CD4-positive, alpha-beta T cell treated with Interleukin-17A for 4 hours (primary cell): ENCODE data around the gene OR2W1.

ENCODE experiments used
- DNase-seq: peaks from one replicate; pipeline ENCODE4 v3.0.0-alpha.2; 2020; ENCODE audit warnings: mixed read lengths

The OR2W1 gene, protein sequence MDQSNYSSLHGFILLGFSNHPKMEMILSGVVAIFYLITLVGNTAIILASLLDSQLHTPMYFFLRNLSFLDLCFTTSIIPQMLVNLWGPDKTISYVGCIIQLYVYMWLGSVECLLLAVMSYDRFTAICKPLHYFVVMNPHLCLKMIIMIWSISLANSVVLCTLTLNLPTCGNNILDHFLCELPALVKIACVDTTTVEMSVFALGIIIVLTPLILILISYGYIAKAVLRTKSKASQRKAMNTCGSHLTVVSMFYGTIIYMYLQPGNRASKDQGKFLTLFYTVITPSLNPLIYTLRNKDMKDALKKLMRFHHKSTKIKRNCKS

DNA sequence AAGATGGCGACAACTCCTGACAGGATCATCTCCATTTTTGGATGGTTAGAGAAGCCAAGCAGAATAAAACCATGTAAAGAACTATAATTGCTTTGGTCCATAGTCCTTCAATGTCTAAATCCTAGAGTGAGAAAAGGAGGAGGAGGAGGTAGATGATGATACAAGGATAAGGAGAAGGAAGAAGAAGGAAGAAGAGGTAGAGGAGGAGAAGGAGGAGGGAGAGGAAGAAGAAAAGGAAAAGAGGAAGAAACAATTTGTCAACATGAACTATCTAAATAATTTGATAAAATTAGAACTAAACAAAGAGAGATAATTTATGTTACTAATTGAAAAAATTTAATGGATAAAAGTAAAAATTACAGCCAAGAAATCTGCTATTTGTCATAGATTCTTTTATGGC is at the start of gene OR2W1:
TSS of gene OR2W1 (minus strand) at position 101 of the 400 bp plus-strand sequence. CDS start at position 101, 0 bp downstream.
- no peak for DNase-seq

GRCh38 chr6:29092957-29093356 is 48.0 kb upstream of the OR2W1 start:
- no peak for DNase-seq

DNA sequence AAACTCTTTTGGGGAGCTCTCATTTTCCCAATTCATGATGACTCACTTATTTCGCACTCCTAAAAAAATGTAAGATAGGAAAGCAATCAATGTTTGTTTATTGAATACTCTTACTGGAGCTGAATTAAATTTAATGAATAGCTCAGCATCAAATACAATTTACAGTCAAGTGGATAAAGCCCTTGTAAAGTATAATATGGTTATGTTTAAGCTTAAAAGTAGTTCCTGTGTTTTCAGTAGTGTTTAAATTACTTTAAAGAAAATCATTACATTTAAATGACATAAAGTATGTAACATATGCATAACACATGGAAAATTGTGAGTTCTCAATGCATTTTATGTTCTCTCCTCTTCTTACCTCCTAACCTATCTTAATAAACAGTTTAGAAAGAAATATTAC is 42.2 kb upstream of the OR2W1 start, which contains the start of gene OR2B3:
TSS of gene OR2B3 (minus strand) at position 101 of the 400 bp plus-strand sequence. CDS start at position 36, 65 bp downstream.
- DNase-seq, result no peak

DNA sequence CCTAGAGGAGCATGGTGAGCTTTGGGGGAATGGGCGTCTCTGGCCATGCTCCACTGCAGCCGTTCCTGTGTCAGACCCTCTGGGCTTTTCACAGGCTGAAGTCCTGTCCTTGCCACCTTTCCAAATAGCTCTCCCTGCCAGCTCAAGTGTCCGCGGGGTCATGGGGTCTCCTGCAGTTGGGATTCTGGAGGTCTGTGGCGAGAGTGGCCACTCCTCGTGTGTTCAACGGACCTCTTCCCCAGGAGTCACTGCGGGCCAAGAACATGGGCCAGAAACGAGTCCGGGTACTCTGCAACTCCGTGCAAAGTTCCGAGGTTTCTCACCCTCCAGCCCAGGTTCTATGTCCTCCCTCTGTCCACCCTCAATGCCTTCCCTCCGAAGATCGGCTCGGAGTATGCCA is 37.5 kb upstream of the OR2W1 start:
- DNase-seq, result no peak

GRCh38 chr6:29081312-29081711 is 36.3 kb upstream of the OR2W1 start:
- no peak for DNase-seq

- no peak for DNase-seq
Observed at GRCh38 chr6:29079203-29079602, 34.2 kb upstream of the OR2W1 start.

DNA sequence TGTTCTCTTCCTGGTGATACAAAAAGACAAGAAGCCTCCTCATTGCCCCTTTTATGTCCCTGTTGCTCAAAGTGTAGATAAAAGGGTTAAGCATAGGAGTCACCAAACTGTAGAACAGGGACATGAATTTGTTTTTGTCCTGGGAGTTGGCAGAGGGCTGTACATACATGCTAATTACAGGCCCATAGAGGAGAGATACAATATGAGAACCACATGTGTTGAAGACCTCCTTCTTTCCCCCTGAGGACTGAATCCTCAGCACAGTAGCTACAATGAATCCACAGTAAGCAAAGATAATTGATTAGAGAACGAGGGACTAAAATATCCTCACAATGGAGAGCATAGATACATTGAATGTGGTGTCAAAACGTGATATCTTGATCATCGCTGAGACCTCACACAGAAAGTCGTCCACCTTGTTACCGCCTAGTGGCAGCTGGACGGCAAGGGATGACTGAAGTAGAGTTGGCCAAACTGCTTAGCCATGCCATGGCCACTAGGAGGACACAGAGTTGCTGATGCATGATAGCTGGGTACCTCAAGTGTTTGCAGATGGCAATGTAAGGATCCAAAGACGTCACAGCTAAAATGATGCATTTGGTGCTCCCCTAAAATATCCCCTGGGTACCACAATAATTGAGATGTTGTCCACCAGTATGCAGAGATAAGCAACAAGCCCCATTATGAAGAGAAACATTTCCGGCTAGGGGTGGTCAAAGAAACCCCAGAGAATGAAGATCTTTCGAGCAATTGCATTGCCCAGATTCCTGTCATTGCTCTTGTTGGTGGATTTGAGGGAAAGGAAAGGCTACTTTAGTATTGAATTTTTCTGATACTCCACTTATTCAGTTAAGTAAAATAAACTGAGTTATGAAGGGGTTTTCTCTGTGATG is 27.1 kb upstream of the OR2W1 start:
- DNase-seq, result no peak

DNA sequence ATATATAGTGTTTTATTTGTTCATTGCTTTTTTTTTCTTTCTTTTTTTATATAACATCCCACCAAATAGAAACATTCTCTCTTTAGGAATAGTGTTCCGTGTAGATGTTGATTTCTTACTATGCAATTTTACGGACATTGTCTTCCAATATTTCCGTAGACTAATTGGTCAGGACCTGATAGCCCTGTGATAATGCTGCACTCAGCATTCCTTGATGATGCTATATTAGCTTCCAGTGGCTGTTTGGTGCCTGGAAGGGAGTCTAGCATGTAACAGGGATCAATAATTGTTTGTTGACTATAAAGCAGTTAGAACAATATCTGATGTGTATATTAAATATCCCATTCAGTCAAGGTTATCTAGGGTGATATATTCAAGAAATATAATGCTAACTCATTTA is 6.7 kb upstream of the OR2W1 start:
- no peak for DNase-seq

DNA sequence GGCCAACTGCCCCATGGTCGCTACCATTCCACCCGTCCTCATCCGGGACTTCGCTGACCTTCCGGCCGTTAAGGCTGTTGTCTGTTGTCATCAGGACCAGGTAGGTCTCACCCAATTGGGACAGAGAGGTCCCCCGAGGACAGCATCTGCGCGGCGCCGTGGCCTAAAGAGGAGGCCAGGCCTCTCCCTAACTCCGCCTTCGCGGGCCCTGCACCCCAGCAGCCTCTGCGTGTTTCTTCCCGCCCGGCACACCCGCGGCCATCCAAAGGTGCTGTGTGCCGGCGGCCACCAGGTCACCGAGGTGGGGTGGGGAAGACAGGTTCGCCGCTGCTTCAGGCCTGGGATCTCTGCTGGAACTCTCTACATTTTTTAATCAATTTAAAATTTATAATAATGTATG is 9.0 kb downstream of the OR2W1 start:
- no peak for DNase-seq

DNA sequence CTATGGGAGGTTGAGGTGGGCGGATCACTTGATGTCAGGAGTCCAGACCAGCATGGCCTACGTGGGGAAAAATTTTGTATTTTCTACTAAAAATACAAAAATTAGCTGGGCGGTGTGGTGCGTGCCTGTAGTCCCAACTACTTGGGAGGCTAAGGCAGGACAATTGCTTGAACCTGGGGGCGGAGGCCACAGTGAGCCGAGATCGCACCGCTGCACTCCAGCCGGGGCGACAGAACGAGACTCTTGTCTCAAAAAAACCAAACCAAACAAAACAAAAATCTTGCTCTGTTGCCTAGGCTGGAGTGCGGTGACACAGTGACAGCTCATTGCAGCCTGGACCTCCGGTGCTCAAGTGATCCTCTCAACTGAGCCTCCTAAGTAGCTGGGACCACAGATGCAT is 16.2 kb downstream of the OR2W1 start:
- DNase-seq, result no peak

GRCh38 chr6:29025927-29026585 is 18.9 kb downstream of the OR2W1 start:
- no peak for DNase-seq

GRCh38 chr6:29021434-29021833 is 23.5 kb downstream of the OR2W1 start:
- DNase-seq, result no peak

DNA sequence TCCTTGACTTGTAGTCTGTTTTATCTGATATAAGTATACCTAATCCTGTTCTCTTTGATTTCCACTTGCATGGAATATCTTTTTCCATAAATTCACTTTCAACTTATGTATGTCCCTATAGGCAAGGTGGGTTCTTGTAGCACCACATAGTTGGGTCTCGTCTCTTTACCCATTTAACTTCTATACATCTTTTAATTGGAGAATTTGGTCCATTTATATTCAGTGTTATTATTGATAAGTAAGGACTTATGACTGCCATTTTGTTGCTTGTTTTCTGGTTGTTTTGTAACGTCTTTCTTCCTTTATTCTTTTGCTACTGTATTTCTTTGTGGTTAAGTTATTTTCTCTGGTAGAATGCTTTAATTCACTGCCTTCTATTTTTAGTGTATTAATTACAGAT is 25.3 kb downstream of the OR2W1 start:
- no peak for DNase-seq

- DNase-seq, result no peak
Observed at GRCh38 chr6:29017428-29017802, 27.6 kb downstream of the OR2W1 start.

DNA sequence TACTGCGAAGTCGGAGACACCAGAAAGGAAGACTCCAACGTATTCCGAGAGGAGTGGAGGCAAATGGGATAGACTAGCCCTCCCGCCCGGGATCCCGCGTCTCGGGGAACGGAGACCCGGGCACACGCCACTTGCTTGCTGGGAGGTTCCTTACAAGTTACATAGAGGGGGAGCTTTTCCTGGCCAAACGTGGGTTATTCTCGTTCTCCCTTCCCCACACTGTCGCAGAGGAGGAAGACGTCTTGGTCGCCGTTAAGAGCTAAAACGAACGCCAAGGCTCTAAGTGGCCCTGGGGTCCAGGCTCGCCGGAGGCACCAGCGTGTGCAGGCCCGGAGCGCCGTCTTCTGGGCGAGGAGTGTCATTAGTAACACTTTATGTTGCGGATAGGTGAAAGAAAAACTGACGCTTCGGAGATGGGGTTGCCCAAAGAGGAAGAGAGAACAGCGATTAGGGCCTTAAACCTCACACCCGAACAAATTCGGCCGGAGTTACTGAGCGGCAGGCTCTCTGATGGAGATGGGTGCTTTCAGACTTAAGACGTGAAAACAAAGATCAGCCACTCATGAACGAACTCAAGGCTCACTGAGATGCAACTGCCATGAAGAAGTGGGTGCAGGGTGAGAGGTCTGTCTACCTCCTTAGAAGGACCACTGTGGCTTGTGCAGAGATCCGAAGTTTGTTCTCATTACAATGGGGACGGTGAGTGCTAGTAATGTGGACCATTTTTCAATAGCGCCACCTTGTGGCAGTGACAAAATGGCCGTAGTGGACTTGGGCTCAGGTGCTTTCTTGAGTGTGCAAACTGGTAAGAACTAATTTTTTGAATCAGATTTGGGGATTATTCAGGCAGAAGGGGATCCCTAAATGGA is 28.2 kb downstream of the OR2W1 start:
- DNase-seq, result peak; percentile 89

DNA sequence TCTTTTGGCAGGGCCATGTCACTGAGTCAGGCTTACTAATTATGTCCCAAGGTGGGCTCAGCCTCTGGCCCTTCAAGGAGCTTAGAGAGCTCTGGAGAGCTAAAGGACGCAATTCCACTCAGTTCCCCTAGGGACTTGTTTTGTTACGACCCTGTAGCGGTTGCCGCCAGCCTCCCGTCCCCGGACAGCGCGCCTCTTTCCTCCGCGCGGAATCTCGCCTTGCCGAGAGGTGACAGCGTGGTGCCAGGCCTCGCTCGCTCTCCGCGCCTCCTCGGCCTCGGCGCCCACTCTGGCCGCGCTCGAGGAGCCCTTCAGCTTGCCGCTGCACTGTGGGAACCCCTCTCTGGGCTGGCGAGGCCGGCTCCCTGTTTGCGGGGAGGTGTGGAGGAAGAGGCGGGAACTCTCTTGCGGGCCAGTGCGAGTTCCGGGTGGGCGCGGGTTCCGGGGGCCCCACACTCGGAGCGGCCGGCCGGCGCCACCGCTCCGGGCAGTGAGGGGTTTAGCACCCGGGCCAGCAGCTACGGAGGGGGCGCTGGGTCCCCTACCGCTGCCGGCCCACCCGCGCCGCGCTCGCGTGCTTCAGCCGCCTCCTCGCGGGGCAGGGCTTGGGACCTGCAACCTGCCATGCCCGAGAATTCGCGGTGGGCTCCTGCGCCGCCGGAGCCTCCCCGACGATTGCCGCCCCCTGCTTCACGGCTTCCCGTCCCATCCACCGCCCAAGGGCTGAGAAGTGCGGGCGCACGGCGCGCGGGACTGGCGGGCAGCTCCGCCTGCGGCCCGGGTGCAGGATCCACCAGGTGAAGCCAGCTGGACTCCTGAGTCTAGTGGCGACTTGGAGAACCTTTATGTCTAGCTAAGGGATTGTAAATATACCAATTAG is 30.0 kb downstream of the OR2W1 start:
- peak; percentile 15 for DNase-seq

- DNase-seq, result peak; percentile 60
Observed at GRCh38 chr6:29011276-29011734, 33.7 kb downstream of the OR2W1 start.

DNA sequence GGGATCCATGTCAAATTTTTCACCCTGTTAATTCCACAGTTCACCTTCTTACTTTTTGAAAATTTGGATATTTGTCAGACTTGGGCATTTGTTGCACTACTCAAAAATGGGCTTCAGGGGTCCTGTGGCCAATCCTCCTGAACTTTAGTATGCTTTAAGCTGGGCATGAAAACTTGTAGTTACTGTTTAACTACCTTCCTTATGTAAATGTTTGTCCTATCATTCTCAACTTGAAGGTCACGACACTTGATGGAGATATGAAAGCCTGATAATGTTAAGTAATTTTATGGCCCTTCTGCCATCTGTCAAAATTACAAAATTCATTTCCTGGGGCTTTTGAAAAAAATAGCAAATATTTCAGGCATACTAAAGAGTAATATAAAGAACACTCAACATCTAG is 35.6 kb downstream of the OR2W1 start:
- no peak for DNase-seq

- DNase-seq, result no peak
Observed at GRCh38 chr6:29008089-29008488, 36.9 kb downstream of the OR2W1 start.

DNA sequence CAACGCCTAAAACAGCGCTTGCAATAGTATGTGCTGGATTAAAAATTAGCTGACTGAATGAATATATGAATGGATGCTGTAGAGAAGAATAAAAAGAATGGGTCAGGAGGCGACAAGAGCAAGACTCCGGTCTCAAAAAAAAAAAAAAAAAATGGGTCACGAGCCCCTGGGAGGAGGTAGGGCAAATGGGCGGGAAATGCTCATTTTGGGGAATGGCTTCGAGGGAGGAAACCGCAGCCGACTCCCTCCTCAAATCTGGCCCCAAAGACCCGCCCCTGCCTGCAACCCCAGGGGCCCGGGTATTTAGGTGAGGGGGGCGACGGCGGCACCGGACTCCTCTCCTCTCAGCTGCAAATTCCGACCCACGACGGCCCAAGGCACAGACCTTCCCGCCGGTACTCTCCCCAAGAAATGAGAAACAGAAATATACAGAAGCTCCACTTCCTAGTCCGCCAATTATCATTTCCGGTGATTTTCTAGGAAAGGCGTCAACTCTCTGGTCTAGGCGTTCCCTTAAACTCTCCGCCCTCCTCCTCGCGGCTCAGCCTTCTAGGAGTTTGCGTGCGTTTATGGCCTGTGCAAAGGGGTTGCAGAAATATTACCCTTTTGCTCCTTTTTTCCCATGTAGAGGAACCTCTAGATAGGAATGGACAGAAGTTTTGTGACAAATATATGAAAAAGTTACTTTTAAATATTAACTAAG is 39.6 kb downstream of the OR2W1 start, which contains the start of gene ZNF311:
TSS of gene ZNF311 (minus strand) at position 133 of the 703 bp plus-strand sequence. CDS start 1,361 bp downstream, outside the sequence.
- DNase-seq, result peak; percentile 57
